Stimulated activated CD4-positive, alpha-beta T cell treated with anti-CD3 and anti-CD28 coated beads, TNF-alpha, amount 100 ng/mL, for 48 hours (primary cell): ENCODE results near the gene RAD51B.

ENCODE experiments used
- DNase-seq, 3 donors: peaks; one replicate each; pipeline ENCODE4 v3.0.0-alpha.2; 2020; ENCODE audit warnings: low read depth in 3 of 3

RAD51B gene

GRCh38 chr14:68766299-68767247 is 947.0 kb downstream of the RAD51B start:
- DNase-seq = no peak

- no peak for DNase-seq
Observed at GRCh38 chr14:68767248-68767645, 947.7 kb downstream of the RAD51B start.

GRCh38 chr14:68768316-68768715 is 948.7 kb downstream of the RAD51B start:
- no peak for DNase-seq

GRCh38 chr14:68770051-68770450 is 950.5 kb downstream of the RAD51B start:
- DNase-seq = no peak

- DNase-seq = no peak
Observed at GRCh38 chr14:68770553-68771286, 951.1 kb downstream of the RAD51B start.

GRCh38 chr14:68771631-68772030 is 952.1 kb downstream of the RAD51B start:
- no peak for DNase-seq

- DNase-seq = no peak
Observed at GRCh38 chr14:68772761-68773381, 953.3 kb downstream of the RAD51B start.

GRCh38 chr14:68774771-68775613 is 955.4 kb downstream of the RAD51B start:
- no peak for DNase-seq

GRCh38 chr14:68775614-68776126 is 956.1 kb downstream of the RAD51B start:
- DNase-seq = no peak

- DNase-seq = no peak
Observed at GRCh38 chr14:68777644-68778043, 958.1 kb downstream of the RAD51B start.
